Mesothelial cell of epicardium (in vitro differentiated cells): ENCODE results near the gene ADAMTS17. TPM values are rescaled to one million over a fixed set of nuclear protein-coding genes. Genes with fewer than 3 reads are reported as not detected.

Experiments
- DNase-seq, 2 experiments: peaks; one replicate each; pipeline ENCODE4 v3.0.0; 2021; ENCODE audit warnings: low spot score in 2 of 2; ENCODE audit not compliant: unreplicated experiment in 2 of 2
- H3K27ac Mint-ChIP-seq: 2 replicates; pipeline ENCODE4 v1.8.0; 2021; ENCODE audit warnings: mixed read lengths
- H3K27me3 Mint-ChIP-seq: 2 replicates; pipeline ENCODE4 v1.8.0; 2021; ENCODE audit warnings: low read depth, mixed read lengths
- H3K36me3 Mint-ChIP-seq: 2 replicates; pipeline ENCODE4 v1.8.0; 2021; ENCODE audit warnings: mixed read lengths
- H3K4me1 Mint-ChIP-seq: 2 replicates; pipeline ENCODE4 v1.8.0; 2021; ENCODE audit warnings: mixed read lengths
- H3K4me3 Mint-ChIP-seq: 2 replicates; pipeline ENCODE4 v1.8.0; 2021; ENCODE audit warnings: mild to moderate bottlenecking, moderate library complexity, mixed read lengths
- H3K9me3 Mint-ChIP-seq: 2 replicates; pipeline ENCODE4 v1.8.0; 2021; ENCODE audit warnings: mixed read lengths
- total RNA-seq: library from RNA; stranded (reverse); gene quantifications from 3 replicates; pipeline ENCODE4 v1.2.1, GENCODE V29; 2021
- TF ChIP-seq, protein P1 (sequence below): fragments of 200-600 bp; sonication (generic); IDR thresholded peaks from one replicate; pipeline ENCODE4 v1.5.0; 2021; ENCODE audit warnings: antibody characterized with exemption; ENCODE audit not compliant: unreplicated experiment

The ADAMTS17 gene
- total RNA-seq, 1 donor from 2014 or later = 39.4 TPM

DNA sequence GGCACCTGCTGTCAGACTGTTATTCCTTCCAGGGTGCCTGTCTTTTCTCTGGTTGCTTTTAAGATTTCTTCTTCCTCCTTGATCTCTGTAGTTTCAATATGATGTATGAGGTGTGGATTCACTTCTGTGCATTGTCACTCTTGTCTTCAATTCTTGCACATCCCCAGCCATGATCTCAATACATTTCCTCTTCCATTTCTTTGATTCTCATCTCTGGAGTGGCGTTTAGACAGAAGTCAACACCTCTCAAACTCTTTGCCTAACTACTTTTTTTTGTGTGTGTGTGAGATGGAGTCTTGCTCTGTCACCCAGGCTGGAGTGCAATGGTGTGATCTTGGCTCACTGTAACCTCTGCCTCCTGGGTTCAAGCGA is 384.1 kb downstream of the ADAMTS17 start:
- Mint-ChIP-seq H3K36me3 (no peaks in the 10 kb centered on the region), H3K4me3 (no peak overlapping the region), H3K27me3 (no peaks in the 10 kb centered on the region), H3K9me3 (no peaks in the 10 kb centered on the region), H3K4me1 (peaks cover 5% of the 10 kb centered on the region), H3K27ac (no peak overlapping the region)
- DNase-seq = no peak
- TF ChIP-seq, protein P1, sequence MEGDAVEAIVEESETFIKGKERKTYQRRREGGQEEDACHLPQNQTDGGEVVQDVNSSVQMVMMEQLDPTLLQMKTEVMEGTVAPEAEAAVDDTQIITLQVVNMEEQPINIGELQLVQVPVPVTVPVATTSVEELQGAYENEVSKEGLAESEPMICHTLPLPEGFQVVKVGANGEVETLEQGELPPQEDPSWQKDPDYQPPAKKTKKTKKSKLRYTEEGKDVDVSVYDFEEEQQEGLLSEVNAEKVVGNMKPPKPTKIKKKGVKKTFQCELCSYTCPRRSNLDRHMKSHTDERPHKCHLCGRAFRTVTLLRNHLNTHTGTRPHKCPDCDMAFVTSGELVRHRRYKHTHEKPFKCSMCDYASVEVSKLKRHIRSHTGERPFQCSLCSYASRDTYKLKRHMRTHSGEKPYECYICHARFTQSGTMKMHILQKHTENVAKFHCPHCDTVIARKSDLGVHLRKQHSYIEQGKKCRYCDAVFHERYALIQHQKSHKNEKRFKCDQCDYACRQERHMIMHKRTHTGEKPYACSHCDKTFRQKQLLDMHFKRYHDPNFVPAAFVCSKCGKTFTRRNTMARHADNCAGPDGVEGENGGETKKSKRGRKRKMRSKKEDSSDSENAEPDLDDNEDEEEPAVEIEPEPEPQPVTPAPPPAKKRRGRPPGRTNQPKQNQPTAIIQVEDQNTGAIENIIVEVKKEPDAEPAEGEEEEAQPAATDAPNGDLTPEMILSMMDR = no peak

DNA sequence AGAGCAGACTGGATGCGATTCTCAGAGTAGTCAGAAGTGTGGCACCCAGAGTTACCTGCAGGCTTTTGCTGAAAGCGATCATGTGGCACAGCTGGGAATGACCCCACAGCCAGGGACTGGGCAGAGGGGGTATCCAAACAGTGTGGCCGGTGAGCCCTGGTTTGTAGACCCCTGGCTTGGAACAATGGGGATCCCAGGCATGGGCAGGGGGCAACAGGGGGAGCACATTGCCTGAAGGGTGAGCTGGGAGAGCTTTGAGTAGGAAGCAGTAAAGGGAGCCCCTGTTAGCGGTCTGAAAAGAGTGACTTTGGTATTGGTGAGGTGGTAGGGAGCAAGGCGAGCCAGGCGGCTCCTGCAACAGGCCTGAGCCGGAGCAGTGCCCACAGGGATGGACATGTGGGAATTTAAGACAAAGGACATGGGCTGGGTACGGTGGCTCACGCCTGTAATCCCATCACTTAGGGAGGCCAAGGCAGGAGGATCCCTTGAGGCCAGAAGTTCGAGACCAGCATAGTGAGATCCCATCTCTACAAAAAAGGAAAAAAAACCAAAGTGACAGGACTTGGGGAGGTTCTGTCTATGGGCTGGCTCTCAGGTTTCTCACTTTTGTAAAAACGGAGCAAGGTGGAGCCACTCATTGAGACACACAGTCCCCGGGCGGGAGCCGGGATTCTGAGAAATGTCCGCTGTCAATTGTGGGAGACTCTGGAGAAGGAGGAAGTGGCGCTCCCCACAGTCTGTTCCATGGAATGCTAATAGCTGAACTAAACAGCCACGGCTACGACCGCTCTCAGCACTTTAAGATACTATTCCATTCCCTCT is 384.7 kb downstream of the ADAMTS17 start:
- TF ChIP-seq, protein P1 = no peak
- Mint-ChIP-seq H3K27me3 (no peaks in the 10 kb centered on the region), H3K4me1 (peaks cover 8% of the 10 kb centered on the region), H3K9me3 (no peaks in the 10 kb centered on the region), H3K4me3 (no peak overlapping the region), H3K27ac (no peak overlapping the region), H3K36me3 (no peaks in the 10 kb centered on the region)
- DNase-seq = peak in 1 of 2 experiments; percentile 34

DNA sequence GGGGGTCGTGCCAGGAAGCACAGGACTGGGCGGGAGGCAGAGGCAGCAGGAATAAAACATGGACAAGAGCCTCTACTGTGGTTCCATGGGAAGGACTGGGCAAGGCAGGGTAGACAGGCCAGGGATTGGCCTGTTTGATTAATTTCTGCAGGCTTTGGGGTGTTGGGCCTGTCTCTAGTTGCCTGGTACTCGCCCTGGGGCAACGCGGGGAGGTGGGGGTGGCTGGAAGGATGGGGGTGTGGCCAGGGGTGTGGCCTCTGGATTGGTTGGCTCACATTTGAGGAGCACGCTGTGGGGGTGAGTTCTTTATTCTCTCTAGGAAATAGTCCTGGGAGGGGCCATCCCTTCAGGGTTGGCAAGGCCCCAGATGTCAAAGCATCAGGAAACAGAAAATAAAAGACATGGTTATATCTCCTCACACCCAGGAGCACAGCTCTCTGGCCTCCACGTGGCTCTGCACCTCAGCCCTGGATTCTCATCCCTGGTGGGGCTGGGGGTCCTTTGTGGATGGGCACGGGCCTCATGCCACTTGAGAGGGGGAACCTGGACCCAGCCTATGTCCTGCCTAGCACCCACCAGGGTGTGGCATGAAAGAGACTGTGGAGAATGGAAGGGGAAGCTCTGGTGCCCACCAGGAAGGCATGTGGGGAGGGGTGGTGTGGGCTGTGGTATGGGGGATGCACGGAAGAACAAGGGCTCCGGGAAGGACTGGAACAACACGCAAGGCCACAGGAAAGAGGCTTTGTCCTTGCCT is 385.6 kb downstream of the ADAMTS17 start:
- Mint-ChIP-seq H3K4me1 (peaks cover 8% of the 10 kb centered on the region), H3K27ac (no peak overlapping the region), H3K36me3 (no peaks in the 10 kb centered on the region), H3K9me3 (no peaks in the 10 kb centered on the region), H3K4me3 (no peak overlapping the region), H3K27me3 (no peaks in the 10 kb centered on the region)
- DNase-seq = peak in 1 of 2 experiments; percentile 33
- TF ChIP-seq, protein P1 = no peak

DNA sequence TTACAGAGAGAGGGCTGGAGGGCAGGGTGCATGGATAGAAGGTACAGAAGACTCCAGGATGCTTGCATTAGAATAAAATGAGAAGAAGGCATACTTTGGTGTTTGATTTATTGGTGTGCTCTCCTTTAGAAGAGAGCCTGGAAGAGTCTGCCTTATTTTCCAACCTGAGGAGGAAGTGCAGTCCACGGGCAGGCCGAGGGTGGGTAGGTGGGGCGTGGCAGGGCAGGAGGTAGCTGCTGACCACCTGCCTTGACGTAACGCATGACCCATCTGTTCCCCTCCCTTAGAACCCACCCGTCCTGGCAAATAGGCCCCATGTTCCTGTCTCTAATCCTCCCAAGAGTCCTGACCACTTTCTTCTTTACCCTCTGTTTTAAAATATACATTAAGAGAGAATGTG is 386.2 kb downstream of the ADAMTS17 start:
- Mint-ChIP-seq H3K36me3 (peaks cover 2% of the 10 kb centered on the region), H3K4me3 (no peak overlapping the region), H3K27ac (no peak overlapping the region), H3K4me1 (peaks cover 8% of the 10 kb centered on the region), H3K9me3 (peaks cover 3% of the 10 kb centered on the region), H3K27me3 (no peaks in the 10 kb centered on the region)
- no peak for DNase-seq
- TF ChIP-seq, protein P1 = no peak

DNA sequence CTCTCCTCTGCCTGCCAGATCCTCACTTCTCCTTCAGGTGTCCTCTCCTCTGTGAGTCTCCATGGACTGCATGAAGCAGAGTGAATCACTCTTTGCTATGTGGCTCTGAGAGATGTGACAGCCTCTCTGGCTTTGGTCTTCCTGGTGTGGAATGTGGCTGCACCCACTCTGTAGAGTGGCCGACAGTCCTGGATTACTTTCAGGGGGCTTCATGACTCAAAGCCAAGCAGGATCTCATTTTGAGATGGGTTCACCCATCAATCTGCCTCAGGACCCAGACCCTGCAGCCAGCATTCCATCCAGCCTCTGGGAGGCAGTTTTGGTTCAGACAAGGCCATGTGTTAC is 386.6 kb downstream of the ADAMTS17 start:
- TF ChIP-seq, protein P1 = no peak
- no peak overlapping the region for H3K27ac Mint-ChIP-seq
- H3K9me3 Mint-ChIP-seq = peaks cover 7% of the 10 kb centered on the region
- peaks cover 8% of the 10 kb centered on the region for H3K4me1 Mint-ChIP-seq
- peak in 1 of 2 experiments; percentile 17 for DNase-seq
- peaks cover 4% of the 10 kb centered on the region for H3K36me3 Mint-ChIP-seq
- H3K27me3 Mint-ChIP-seq = no peaks in the 10 kb centered on the region
- H3K4me3 Mint-ChIP-seq = no peak overlapping the region
